Transverse colon (tissue), 3 donors: Measurements from ENCODE around the gene EEIG1.

Experiments used
- EP300 ChIP-seq: sonication (generic); formaldehyde crosslinking; IDR thresholded peaks from one replicate; pipeline ENCODE4 v1.6.1; 2017; ENCODE audit warnings: antibody characterized with exemption, low read depth
- TF ChIP-seq, protein P1 (sequence below), 5 experiments: fragments of 200-600 bp in 3 of 5; fragments of 450-650 bp in 2 of 5; sonication (generic) in 3 of 5; IDR thresholded peaks; 1 replicate in 2 of 5; 2 replicates in 3 of 5; pipeline ENCODE4 v1.5.1; 2016 to 2017; ENCODE audit warnings: antibody characterized with exemption in 5 of 5, inconsistent platforms in 3 of 5, mild to moderate bottlenecking in 2 of 5, moderate library complexity in 1 of 5

DNA sequence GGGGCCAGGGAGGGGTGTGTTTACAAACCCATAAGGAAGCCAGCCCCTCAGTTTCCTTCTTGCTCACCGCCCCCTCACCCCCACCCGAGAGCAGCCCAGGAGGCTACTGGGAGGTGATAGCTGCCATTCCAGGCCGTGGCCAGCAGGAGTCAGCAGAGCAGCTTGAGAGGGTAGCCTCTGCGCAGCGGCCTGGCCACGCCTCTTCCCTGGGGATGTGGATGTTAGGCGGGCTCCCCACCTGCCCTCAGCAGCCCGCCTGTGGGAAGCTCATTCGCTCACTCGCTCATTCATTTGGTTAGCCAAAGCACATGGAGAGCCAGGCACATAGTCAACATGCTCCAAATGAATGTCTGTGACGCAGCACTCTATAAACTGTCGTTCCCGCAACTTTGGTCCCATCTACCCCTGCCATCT is 37.1 kb downstream of the EEIG1 start:
- no peak for TF ChIP-seq EP300
- TF ChIP-seq, protein P1, sequence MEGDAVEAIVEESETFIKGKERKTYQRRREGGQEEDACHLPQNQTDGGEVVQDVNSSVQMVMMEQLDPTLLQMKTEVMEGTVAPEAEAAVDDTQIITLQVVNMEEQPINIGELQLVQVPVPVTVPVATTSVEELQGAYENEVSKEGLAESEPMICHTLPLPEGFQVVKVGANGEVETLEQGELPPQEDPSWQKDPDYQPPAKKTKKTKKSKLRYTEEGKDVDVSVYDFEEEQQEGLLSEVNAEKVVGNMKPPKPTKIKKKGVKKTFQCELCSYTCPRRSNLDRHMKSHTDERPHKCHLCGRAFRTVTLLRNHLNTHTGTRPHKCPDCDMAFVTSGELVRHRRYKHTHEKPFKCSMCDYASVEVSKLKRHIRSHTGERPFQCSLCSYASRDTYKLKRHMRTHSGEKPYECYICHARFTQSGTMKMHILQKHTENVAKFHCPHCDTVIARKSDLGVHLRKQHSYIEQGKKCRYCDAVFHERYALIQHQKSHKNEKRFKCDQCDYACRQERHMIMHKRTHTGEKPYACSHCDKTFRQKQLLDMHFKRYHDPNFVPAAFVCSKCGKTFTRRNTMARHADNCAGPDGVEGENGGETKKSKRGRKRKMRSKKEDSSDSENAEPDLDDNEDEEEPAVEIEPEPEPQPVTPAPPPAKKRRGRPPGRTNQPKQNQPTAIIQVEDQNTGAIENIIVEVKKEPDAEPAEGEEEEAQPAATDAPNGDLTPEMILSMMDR (IDR thresholded peaks at IDR 0.05), result peak; percentile 89 to 97 (median 94)
